Panc1 (cell line): ENCODE measurements around the gene ACSM3. TPM values are rescaled to one million over a fixed set of nuclear protein-coding genes. Genes with fewer than 3 reads are reported as not detected.

Source experiments
- ATAC-seq: fragments of 200-7000 bp; cut with Tn5 transposase; 2 replicates; pipeline ENCODE4 v1.9.1; 2020; ENCODE audit warnings: mild to moderate bottlenecking, moderate library complexity
- BruUV-seq: library from RNA; stranded (reverse); fragments of 400-500 nt; replicated peaks from 2 replicates; lab custom pipeline; 2021; lab: Mats Ljungman, UMichigan
- CTCF ChIA-PET: fragments of 300-600 bp; sonication (Branson Sonifier 250); formaldehyde crosslinking; loops from one replicate; lab custom pipeline; 2022; ENCODE audit warnings: antibody characterized with exemption; lab: Charles Lee
- POLR2A ChIA-PET: fragments of 300-600 bp; sonication (Branson Sonifier 250); formaldehyde crosslinking; loops from one replicate; lab custom pipeline; 2022; ENCODE audit warnings: antibody characterized with exemption; lab: Charles Lee
- DNase-seq: peaks from one replicate; pipeline ENCODE4 v3.0.0-alpha.2; 2010; ENCODE audit warnings: low read depth, low spot score
- H3K27ac ChIP-seq: 2 replicates; pipeline ENCODE4 v1.5.1; 2011; ENCODE audit warnings: mild to moderate bottlenecking, low read length, inconsistent platforms
- H3K27me3 ChIP-seq: fragments of 200-500 bp; sonication (Bioruptor generic); 2 replicates; pipeline ENCODE4 v1.6.0; 2014; ENCODE audit warnings: low read length, inconsistent platforms; ENCODE audit not compliant: control insufficient read depth, insufficient read depth
- H3K36me3 ChIP-seq: fragments of 200-500 bp; sonication (Bioruptor generic); 2 replicates; pipeline ENCODE4 v1.5.1; 2014; ENCODE audit warnings: inconsistent platforms, mild to moderate bottlenecking, low read length, moderate library complexity; ENCODE audit not compliant: control insufficient read depth, insufficient read depth
- H3K4me1 ChIP-seq: 2 replicates; pipeline ENCODE4 v1.5.1; 2011; ENCODE audit warnings: inconsistent platforms, mild to moderate bottlenecking, low read length, moderate library complexity; ENCODE audit not compliant: control insufficient read depth, insufficient read depth
- H3K4me3 ChIP-seq, 2 experiments: 2 replicates each; pipeline ENCODE4 v1.5.1; 2011 to 2012; ENCODE audit warnings: low read depth in 2 of 2, low read length in 2 of 2, mild to moderate bottlenecking in 2 of 2, inconsistent platforms in 1 of 2, moderate library complexity in 1 of 2
- H3K9me3 ChIP-seq: fragments of 200-500 bp; sonication (Bioruptor generic); 2 replicates; pipeline ENCODE4 v1.5.1; 2014; ENCODE audit warnings: low read depth, mild to moderate bottlenecking, inconsistent platforms, low read length, moderate library complexity; ENCODE audit not compliant: control insufficient read depth, insufficient read depth
- POLR2AphosphoS5 ChIP-seq: IDR thresholded peaks from 2 replicates; pipeline ENCODE4 v1.6.1; 2012; ENCODE audit warnings: mild to moderate bottlenecking, low read depth, low read length, moderate library complexity
- REST ChIP-seq, 2 experiments: IDR thresholded peaks; 2 replicates each; pipeline ENCODE4 v1.6.1; 2011 to 2012; ENCODE audit warnings: low read depth in 2 of 2, control low read depth in 1 of 2, low read length in 1 of 2, mild to moderate bottlenecking in 1 of 2, moderate library complexity in 1 of 2; ENCODE audit not compliant: insufficient read depth in 1 of 2
- SIN3A ChIP-seq: IDR thresholded peaks from 2 replicates; pipeline ENCODE4 v1.6.1; 2012; ENCODE audit warnings: low read depth, mild to moderate bottlenecking, low read length, moderate library complexity, borderline replicate concordance; ENCODE audit not compliant: insufficient read depth
- TCF7L2 ChIP-seq: IDR thresholded peaks from 2 replicates; pipeline ENCODE4 v1.6.1; 2011; ENCODE audit warnings: mild to moderate bottlenecking, low read depth, low read length, inconsistent platforms
- in situ Hi-C: cut with HindIII; loops from 2 replicates; pipeline ENCODE4 v1.10.0; 2016; ENCODE audit warnings: low sequenced_read_pairs, low pct_unique_long_range_greater_than_20kb
- intact Hi-C: fragments of 100-400 bp; cut with micrococcal nuclease; formaldehyde crosslinking; loops from one replicate; pipeline ENCODE4 v1.10.0; 2022; ENCODE audit not compliant: unreplicated experiment
- total RNA-seq: library from RNA; stranded (reverse); gene quantifications from one replicate; pipeline ENCODE4 v1.2.1, GENCODE V29; 2021; ENCODE audit not compliant: unreplicated experiment

The ACSM3 gene
- total RNA-seq, 1 experiment from 2014 or later: 0.44 TPM

GRCh38 chr16:20821682-20822081 is 57.9 kb downstream of the ACSM3 start:
- CTCF ChIA-PET: no interaction called here
- in situ Hi-C loops (no loop called here), intact Hi-C loops (no loop called here)
- Histone ChIP-seq H3K36me3 (peaks cover 20% of the 10 kb centered on the region), H3K4me3 (no peak overlapping the region), H3K4me1 (no peaks in the 10 kb centered on the region), H3K27ac (no peak overlapping the region), H3K9me3 (no peaks in the 10 kb centered on the region), H3K27me3 (no peaks in the 10 kb centered on the region)
- ATAC-seq (no peak), DNase-seq (no peak)
- TF ChIP-seq REST (IDR thresholded peaks at IDR 0.05; ENCODE audit: insufficient read depth in 1 of 2, low read depth in 2 of 2, low read length in 1 of 2) (no peak), TCF7L2 (no peak), POLR2AphosphoS5 (no peak)
- POLR2A ChIA-PET: no interaction called here
- no TSS peak for BruUV-seq

GRCh38 chr16:20822521-20823325 is 58.9 kb downstream of the ACSM3 start:
- Histone ChIP-seq H3K27ac (no peak overlapping the region), H3K36me3 (peaks cover 28% of the 10 kb centered on the region), H3K27me3 (no peaks in the 10 kb centered on the region), H3K4me1 (no peaks in the 10 kb centered on the region), H3K4me3 (no peak overlapping the region), H3K9me3 (no peaks in the 10 kb centered on the region)
- ChIA-PET POLR2A (no interaction called here), CTCF (no interaction called here)
- no peak for TF ChIP-seq TCF7L2
- TF ChIP-seq POLR2AphosphoS5: no peak
- DNase-seq (no peak), ATAC-seq (no peak)
- no TSS peak for BruUV-seq
- in situ Hi-C loops: no loop called here
- intact Hi-C loops: no loop called here

- Histone ChIP-seq H3K4me3 (no peak overlapping the region), H3K9me3 (no peaks in the 10 kb centered on the region), H3K27me3 (no peaks in the 10 kb centered on the region), H3K4me1 (no peaks in the 10 kb centered on the region), H3K36me3 (peaks cover 31% of the 10 kb centered on the region), H3K27ac (no peak overlapping the region)
- intact Hi-C loops (no loop called here), in situ Hi-C loops (no loop called here)
- ChIA-PET CTCF (no interaction called here), POLR2A (no interaction called here)
- no peak for TF ChIP-seq SIN3A
- no peak for TF ChIP-seq POLR2AphosphoS5
- DNase-seq (no peak), ATAC-seq (no peak)
- BruUV-seq: no TSS peak
These were observed 62.3 kb downstream of the ACSM3 start for GRCh38 chr16:20826039-20826566.
